Measurements from ENCODE around the gene EHMT1. TPM values are rescaled to one million over a fixed set of nuclear protein-coding genes. Genes with fewer than 3 reads are reported as not detected.

EHMT1 gene
- total RNA-seq, 4 donors from 2014 or later, result 71.6 to 78.2 (median 74.2) TPM

GRCh38 chr9:137647096-137647714, 28.4 kb downstream of the EHMT1 start:
- no peak for TF ChIP-seq POLR2AphosphoS5 (IDR thresholded peaks at IDR 0.05)
- no peak for TF ChIP-seq EP300 (IDR thresholded peaks at IDR 0.05)
- TF ChIP-seq CTCF (IDR thresholded peaks at IDR 0.05), result no peak
- TF ChIP-seq POLR2A (IDR thresholded peaks at IDR 0.05; ENCODE audit: low read depth), result no peak
- Histone ChIP-seq H3K27ac (replicated peaks in 1 of 4) (no peak overlapping the region), H3K36me3 (peaks cover 0 to 37% (median 15%) of the 10 kb centered on the region in 4 donors), H3K4me1 (peaks cover 0 to 27% (median 15%) of the 10 kb centered on the region in 4 donors), H3K9me3 (no peaks in the 10 kb centered on the region), H3K27me3 (no peaks in the 10 kb centered on the region), H3K4me3 (no peak overlapping the region)
- DNase-seq (ENCODE audit: extremely low spot score), result no peak
- intact Hi-C loops (cut with DNase I), result no loop called here
- 69% methylated on average over 15 of the region's 15 CpGs for WGBS

GRCh38 chr9:137648396-137648795, 29.6 kb downstream of the EHMT1 start:
- Histone ChIP-seq H3K27me3 (no peaks in the 10 kb centered on the region), H3K27ac (replicated peaks in 1 of 4) (no peak overlapping the region), H3K4me3 (no peak overlapping the region), H3K9me3 (no peaks in the 10 kb centered on the region), H3K36me3 (peaks cover 0 to 49% (median 19%) of the 10 kb centered on the region in 4 donors), H3K4me1 (peaks cover 0 to 27% (median 15%) of the 10 kb centered on the region in 4 donors)
- WGBS, result 78% methylated on average over 2 of the region's 2 CpGs
- DNase-seq (ENCODE audit: extremely low spot score), result no peak
- TF ChIP-seq POLR2AphosphoS5 (IDR thresholded peaks at IDR 0.05) (no peak), EP300 (IDR thresholded peaks at IDR 0.05) (no peak), CTCF (IDR thresholded peaks at IDR 0.05) (no peak), POLR2A (IDR thresholded peaks at IDR 0.05; ENCODE audit: low read depth) (no peak)
- intact Hi-C loops (cut with DNase I), result no loop called here

GRCh38 chr9:137649553-137649952, 30.7 kb downstream of the EHMT1 start:
- Histone ChIP-seq H3K36me3 (peaks cover 0 to 49% (median 19%) of the 10 kb centered on the region in 4 donors), H3K27me3 (no peaks in the 10 kb centered on the region), H3K27ac (replicated peaks in 1 of 4) (no peak overlapping the region), H3K4me3 (no peak overlapping the region), H3K4me1 (peaks cover 0 to 27% (median 15%) of the 10 kb centered on the region in 4 donors), H3K9me3 (no peaks in the 10 kb centered on the region)
- intact Hi-C loops (cut with DNase I), result no loop called here
- TF ChIP-seq POLR2AphosphoS5 (IDR thresholded peaks at IDR 0.05) (no peak), POLR2A (IDR thresholded peaks at IDR 0.05; ENCODE audit: low read depth) (no peak), EP300 (IDR thresholded peaks at IDR 0.05) (no peak), CTCF (IDR thresholded peaks at IDR 0.05) (no peak)
- 93% methylated on average over 9 of the region's 9 CpGs for WGBS
- DNase-seq (ENCODE audit: extremely low spot score), result no peak

GRCh38 chr9:137650259-137650658, 31.5 kb downstream of the EHMT1 start:
- Histone ChIP-seq H3K9me3 (no peaks in the 10 kb centered on the region), H3K27ac (replicated peaks in 1 of 4) (no peak overlapping the region), H3K4me1 (peaks cover 0 to 26% (median 15%) of the 10 kb centered on the region in 4 donors), H3K4me3 (no peak overlapping the region), H3K27me3 (no peaks in the 10 kb centered on the region), H3K36me3 (peaks cover 0 to 56% (median 20%) of the 10 kb centered on the region in 4 donors)
- intact Hi-C loops (cut with DNase I), result no loop called here
- TF ChIP-seq POLR2AphosphoS5 (IDR thresholded peaks at IDR 0.05), result no peak
- no peak for TF ChIP-seq CTCF (IDR thresholded peaks at IDR 0.05)
- TF ChIP-seq EP300 (IDR thresholded peaks at IDR 0.05), result no peak
- TF ChIP-seq POLR2A (IDR thresholded peaks at IDR 0.05; ENCODE audit: low read depth), result no peak
- 91% methylated on average over 2 of the region's 2 CpGs for WGBS
- no peak for DNase-seq (ENCODE audit: extremely low spot score)

All from esophagus muscularis mucosa (tissue), 4 donors.